Activated CD8-positive, alpha-beta memory T cell treated with anti-CD3 and anti-CD28 coated beads, Interleukin-2, amount 50 U/mL, for 1 hour (primary cell): Measurements from ENCODE around the gene LRRN4CL.
"Not testable (repeated sequence)": the region's sequence is repeated elsewhere in the genome, so short reads cannot be mapped to it uniquely, and the experiment has no call there.

Experiments
- DNase-seq: peaks from one replicate; pipeline ENCODE4 v3.0.0-alpha.2; 2020; ENCODE audit errors: extremely low read depth

The LRRN4CL gene

DNA sequence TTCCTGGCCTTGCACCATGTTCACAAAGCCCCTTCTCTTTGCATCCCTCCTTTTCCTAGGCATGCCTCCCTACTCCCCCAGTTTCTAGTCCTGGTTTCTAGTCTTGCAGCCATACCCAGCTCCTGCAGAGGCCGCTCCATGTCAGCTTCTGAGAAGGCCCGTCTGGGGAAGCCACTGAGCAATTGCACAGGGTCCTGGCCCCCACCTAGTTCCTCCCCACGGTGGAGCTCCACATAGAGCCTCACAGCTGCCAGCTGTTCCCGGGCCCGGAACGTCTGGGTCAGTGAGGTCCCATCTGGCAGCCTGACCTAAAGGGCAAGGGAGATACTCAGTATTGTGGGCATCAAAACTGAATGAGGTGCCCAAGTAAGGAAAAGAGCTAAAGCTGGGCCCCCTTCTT, 12.6 kb downstream of the LRRN4CL start:
- DNase-seq, result no peak

DNA sequence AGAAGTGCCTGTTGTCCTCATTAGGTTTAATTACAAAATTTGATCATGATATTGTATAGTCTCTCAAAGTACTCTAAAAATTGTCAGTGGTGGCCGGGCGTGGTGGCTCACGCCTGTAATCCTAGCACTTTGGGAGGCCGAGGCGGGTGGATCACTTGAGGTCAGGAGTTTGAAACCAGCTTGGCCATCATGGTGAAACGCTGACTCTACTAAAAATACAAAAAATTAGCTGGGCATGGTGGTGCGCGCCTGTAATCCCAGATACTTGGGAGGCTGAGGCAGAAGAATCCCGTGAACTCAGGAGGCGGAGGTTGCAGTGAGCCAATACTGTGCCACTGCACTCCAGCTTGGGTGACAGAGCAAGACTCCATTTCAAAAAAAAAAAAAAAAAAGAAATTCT, 13.9 kb downstream of the LRRN4CL start:
- not testable (repeated sequence) for DNase-seq

DNA sequence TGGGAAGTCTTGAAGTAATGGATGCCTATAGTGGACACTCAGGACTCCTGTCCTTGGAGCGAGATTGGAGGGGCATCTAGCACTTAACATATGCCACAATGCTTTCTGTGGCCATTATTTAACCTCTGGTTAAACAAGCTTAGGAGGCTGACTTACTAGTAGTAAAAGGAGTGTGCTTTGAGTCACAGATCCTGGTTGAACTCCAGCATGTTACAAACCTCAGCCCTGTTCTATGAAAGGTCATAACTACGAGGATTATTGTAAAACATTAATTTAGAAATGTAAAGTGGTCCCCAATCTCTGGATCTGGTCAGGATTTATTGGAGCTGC, 16.2 kb downstream of the LRRN4CL start:
- DNase-seq, result no peak

DNA sequence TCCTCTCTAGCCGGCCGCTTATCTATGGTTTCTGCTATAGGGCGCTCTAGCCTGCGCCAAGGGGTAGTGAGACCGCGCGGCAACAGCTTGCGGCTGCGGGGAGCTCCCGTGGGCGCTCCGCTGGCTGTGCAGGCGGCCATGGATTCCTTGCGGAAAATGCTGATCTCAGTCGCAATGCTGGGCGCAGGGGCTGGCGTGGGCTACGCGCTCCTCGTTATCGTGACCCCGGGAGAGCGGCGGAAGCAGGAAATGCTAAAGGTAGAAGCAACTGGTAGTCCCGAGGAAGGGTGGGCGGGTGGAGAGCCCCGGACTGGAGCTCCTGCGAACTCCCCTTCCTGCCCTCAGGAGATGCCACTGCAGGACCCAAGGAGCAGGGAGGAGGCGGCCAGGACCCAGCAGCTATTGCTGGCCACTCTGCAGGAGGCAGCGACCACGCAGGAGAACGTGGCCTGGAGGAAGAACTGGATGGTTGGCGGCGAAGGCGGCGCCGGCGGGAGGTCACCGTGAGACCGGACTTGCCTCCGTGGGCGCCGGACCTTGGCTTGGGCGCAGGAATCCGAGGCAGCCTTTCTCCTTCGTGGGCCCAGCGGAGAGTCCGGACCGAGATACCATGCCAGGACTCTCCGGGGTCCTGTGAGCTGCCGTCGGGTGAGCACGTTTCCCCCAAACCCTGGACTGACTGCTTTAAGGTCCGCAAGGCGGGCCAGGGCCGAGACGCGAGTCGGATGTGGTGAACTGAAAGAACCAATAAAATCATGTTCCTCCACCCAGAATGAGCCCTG, 17.5 kb downstream of the LRRN4CL start, which contains the start of the genes LBHD1 and UQCC3:
TSS of gene LBHD1 (minus strand) at position 660 of the 782 bp plus-strand sequence. CDS start 2,236 bp downstream, outside the sequence.
TSS of gene UQCC3 (plus strand) at position 66 of the 782 bp plus-strand sequence. CDS start at position 139, 73 bp downstream.
- DNase-seq, result no peak

DNA sequence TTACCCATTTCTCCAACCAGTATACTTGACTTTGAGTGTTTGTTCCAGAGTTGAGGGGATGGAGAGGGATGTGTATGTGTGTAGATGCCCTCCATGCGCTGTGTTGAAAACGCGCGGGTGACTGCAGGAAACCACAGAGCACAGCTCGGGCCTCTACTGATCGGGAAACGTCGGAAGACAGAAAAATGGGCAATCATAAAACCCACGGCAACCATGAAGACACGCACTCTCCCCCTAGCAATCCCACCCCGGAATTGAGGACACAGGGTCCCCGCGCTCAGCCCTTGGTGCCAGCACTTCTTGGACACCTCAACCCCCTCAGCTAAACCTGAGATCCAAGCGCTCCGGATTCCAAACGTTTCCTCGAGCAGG, 18.1 kb downstream of the LRRN4CL start:
- DNase-seq, result no peak

DNA sequence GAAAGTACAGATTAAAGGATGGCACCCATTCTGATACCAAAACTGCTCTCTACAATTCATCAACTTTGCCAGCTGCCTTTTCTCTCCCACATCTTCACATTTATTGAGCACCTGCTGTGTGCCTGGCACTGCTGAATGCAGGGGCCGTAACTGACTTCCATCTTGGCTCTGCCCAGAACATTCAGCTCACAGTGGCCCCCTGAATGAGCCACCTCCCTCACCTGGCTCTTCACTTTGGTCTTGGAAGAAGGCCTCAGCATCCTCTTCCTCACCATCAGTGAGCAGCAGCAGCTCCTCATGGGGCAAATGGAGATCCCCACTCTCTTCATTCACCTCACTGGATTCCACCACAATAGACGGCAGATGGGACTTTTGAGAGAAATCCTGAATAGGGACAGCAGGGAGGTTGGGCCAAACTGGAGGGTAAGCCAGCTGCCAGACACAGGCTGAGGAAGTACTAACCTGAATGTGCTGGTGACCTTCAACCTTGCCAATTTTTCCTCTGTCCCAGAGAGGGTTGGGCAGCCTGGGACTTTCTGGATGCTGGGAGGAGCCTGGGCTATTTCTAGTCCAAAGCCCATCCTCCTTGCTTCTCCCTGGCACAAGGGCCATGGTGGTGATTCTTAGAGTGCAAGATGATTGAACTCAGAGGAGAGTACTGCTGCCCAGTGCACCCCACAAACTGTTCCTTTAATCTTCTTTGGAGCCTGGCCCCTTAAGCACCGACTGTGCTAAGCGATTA, 19.7 kb downstream of the LRRN4CL start:
- no peak for DNase-seq

DNA sequence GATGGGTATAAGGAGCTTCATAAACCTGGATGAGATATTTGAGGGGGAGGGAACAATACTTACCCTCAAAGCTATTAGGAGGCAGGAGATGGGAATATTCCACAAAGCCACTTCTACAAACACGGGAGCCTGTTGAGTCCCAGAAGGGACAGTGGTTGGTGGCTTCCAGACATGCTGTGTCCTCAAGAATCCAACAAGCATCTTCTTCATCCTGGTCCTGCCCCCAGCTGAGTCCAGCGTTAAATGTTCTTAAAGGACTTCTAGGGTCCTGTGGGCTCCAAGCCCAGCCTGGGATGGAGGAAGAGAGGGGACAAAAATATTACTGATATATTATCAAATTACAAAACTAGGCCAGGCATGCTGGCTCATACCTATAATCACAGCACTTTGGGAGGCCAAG, 21.9 kb downstream of the LRRN4CL start:
- DNase-seq, result no peak

DNA sequence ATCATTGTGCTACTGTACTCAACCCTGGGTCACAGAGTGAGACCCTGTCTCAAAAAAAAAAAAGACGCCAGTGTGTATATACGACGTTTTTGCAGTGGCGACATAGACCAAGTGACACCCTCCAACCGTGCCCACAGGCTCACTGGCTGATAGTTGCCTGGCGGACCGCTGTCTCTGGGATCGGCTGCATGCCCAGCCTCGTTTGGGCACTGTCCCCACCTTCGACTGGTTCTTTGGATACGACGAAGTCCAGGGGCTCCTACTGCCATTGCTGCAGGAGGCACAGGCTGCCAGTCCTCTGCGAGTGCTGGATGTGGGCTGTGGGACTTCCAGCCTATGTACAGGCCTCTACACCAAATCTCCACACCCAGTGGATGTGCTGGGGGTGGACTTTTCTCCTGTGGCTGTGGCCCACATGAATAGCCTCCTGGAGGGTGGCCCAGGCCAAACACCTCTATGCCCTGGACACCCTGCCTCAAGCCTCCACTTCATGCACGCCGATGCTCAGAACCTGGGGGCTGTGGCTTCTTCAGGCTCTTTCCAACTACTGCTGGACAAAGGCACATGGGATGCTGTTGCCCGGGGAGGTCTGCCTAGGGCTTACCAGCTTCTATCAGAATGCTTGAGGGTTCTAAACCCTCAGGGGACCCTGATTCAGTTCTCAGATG, 22.9 kb downstream of the LRRN4CL start:
- no peak for DNase-seq

DNA sequence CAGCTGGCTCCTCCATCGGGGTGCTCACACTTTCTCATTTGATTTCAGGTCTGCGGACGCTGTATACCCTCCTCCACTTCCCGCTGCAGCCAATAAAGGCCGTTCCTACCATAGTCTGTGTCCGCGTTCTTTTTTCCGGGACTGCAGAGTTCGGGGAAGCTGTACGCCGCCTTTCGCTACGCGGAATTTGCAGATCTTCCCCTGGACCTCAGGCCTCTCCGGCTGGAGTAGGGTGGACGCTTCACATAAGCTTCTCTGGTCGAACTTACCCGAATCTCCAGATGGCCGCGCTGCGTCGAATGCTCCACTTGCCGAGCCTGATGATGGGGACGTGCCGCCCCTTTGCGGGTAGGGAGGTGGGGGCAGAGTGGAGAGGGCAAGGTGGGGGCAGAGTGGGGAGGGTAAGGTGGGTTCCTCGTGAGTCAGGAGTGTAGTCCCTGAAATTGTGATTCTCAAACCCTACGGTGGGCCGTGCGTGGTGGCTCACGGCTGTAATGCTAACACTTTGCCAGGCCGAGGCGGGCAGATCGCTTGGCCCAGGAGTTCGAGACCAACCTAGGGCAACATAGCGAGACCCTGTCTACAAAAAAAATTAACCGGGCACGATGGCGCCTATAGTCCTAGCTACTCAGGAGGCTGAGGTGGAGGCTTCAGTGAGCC, 23.6 kb downstream of the LRRN4CL start:
- DNase-seq, result no peak

DNA sequence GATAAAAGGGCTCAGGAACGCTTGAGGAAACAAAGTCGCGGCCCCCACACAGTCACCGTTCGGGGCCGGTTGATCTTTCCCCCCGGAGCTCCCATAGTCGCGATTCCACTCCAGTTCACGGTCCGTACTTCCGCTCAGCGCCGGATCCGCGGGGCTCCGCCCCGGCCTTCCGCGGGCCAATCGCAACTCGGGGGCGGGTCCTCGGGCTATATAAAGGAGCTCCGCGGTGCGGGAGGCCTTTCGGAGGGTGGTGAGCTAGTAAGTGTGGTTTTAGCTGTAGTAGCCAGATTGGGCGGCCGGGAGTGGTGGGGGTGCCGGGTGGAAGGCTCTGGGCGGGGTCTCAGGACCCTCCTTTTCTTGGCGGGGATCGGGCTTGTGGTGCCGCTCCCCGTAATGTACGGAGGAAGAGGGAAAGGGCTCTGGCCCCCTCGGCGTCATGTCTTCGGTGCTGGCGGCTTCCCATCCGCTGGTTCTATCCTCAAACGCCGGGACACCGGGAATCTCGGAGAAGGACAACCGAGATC, 24.2 kb downstream of the LRRN4CL start, which contains the start of the genes C11orf98 and CSKMT:
TSS of gene C11orf98 (minus strand) at position 136 of the 524 bp plus-strand sequence. CDS start at position 95, 41 bp downstream.
TSS of gene CSKMT (plus strand) at position 238 of the 524 bp plus-strand sequence. CDS start 568 bp downstream, outside the sequence.
- DNase-seq, result peak; percentile 87

DNA sequence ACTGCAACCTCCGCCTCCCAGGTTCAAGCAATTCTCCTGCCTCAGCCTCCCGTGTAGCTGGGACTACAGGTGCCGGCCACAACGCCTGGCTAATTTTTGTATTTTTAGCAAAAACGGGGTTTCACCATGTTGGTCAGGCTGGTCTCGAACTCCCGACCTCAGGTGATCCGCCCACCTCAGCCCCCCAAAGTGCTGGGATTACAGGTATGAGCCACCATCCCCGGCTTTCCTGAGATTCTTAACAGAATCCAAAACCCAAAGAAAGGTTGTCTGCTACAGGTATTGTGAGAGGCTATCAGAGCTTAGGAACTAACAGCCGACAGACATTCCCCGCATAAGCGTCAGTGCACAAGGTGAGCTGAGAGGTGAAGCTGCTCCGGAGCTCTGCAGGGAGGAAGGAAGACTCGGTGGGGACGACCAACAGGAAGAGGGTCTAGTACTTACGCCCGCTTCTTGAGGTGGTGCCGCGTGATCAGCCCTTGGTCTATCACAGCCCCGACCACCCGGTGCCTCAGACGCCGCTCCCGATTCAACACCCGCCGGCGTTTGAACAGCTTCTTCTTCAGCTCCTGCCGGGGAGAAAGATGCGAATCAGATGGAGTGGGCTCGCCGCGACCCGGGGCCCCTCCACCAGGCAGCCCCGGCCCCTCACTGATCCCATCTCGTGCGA, 24.8 kb downstream of the LRRN4CL start:
- DNase-seq, result no peak

DNA sequence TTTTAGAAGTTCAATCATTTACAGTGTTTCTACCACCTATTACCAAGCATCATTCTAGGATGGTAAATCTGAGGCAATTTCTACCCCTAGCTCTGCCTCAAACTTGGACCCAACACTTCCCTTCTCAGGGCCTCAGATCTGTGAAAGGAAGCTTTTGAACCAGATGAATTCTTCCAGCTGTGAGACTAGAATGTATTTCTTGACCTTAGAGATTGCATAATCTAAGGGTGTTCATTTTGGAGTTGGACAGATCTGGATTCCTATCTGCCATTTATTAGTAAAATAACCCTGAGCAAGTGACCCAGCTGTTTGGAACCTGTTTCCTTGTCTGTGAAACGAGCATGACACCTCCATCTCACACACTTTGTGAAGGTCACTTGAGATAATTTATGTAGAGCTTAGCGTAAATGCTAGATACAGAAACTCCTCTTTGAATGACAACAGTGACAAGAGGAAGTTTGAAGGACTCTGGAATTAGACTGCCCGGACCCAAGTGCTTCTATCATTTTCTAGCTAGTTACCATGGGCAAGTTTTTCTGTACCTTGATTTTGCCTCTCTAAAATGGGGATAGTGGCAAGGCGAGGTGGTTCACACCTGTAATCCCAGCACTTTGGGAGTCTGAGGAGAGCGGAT, 32.4 kb downstream of the LRRN4CL start:
- DNase-seq, result no peak

DNA sequence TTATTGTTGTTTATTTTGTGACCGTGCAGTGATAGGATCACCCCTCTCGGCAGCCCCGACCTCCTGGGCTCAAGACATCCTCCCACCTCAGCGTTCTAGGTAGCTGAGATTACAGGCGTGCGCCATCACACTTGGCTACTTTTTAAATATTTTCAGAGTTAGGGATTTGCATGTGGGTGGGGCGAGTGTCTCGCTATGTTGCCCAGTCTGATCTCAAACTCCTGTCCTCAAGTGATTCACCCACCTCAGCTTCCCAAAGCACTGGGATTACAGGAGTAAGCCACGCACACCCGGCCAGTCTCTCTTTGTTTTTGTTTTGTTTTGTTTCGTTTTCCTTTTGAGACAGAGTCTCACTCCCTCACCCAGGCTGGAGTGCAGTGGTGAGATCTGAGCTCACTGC, 35.0 kb downstream of the LRRN4CL start:
- DNase-seq, result no peak

DNA sequence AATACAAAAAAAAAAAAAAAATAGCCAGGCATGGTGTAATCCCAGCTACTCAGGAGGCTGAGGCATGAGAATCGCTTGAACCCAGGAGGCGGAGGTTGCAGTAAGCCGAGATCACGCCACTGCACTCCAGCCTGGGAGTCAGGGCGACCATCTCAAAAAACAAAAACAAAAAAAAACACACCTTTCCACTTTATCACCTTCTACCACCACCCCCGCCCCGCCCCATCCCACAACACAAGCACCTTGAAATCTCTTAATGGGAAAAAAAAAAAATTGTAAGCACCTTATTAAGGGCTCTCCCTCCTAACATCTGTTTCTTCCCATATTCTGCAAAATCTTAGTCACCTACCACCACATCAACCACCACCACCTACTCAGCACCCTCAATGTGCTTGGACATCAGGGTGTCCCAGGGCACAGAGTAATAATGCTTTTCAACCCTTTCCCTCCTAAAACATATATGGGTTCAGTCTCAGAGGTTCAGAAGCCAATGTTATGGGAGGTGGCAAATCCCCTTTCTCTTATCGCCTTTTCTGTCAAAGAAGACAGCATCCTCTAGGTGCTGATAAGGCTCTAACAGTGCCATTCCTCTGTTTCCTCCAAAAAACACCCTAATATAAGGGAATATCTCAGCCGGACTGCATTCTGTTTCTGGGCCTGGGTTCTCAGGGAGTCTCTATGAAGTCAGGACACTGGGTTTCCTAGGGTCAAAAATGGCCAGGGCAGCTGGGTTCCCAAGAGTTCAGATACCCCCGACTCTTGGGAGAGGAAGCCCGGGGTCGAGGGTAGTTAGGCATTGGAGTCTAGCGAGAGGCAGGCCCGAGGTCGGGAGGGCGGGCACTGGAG, 36.9 kb downstream of the LRRN4CL start:
- DNase-seq, result no peak

DNA sequence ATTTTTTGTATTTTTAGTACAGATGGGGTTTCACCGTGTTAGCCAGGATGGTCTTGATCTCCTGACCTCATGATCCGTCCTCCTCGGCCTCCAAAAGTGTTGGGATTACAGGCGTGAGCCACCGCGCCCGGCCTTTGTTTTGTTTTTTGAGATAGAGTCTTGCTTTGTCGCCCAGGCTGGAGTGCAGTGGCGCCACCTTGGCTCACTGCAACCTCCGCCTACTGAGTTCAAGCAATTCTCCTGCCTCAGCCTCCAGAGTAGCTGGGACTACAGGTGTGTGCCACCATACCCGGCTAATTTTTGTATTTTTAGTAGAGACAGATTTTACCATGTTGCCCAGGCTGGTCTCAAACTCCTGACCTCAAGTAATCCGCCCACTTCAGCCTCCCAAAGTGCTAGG, 39.0 kb downstream of the LRRN4CL start:
- DNase-seq, result not testable (repeated sequence)

DNA sequence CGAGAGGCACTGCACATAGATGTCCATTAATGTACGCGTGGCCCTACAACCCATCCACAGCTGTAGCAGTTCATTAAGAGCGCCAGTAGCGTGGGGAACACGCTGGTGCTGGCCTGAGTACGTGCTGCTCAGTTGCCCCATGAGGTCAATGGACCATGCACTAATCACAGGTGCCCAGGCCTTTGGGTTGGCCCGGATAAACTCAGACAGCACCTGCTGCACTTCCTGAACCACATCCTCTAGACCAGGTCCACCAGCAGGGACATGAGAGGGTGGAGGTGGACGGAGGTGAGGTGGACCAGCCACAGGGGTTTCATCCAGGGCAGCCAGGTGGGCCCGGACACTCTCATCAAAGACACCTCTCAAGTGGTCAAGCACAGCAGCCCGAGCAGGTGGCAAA, 39.8 kb downstream of the LRRN4CL start:
- no peak for DNase-seq

DNA sequence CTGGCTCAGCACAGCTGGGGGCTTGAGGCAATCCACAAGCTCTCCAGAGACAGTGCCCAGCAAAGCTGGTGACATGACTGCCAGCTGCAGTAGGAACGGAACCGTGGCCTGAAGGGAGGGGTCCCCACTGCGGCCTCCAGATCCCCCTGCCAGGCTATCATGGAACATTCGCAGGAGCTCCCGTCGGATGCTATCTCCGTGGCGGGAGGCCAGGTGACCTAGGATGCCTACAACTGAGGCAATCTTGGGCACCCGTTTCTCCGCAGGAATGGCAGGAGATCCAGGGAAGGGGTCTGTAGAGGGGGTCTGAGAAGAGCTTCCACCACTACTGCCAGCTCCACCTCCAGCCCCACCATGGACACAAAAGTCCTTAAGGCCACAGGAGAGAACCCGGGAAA, 40.4 kb downstream of the LRRN4CL start:
- DNase-seq, result no peak

DNA sequence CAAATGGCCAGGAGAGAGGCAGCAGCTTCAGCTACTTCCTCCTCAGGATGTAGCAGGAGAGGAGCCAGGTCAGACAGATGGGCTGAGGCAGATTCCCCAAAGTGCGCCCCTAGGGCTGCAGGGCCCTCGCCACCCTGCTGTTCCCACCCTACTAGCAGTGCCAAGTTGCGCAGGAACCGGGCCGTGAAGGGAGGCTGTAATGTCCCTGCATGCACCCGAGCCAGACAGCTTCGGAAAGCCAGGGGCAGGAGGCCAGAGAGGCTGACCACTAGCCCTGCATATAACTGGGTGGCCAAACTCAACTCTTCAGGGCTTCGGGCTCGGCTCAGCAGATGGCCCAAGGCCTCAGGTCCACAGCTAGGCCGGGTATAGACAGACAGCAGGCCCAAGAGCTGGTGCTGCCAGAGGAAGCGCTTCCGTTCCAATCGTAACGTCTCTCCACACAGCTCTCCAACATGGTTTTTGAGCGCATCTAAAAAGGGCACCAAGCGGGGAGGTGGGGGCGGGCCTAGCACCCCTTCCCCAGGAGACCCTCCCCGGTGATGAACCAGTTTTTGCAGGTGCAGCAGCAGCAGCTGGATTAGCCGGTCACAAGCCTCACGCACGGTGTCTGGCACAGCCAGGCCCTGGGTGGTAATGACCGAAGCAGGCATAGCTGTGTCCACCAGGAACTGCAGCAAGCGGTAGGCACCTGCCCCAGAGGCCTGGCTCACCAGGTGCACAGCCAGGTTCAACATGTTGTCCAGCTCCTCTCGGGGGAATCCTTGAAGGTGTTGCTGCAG, 41.0 kb downstream of the LRRN4CL start:
- DNase-seq, result no peak

DNA sequence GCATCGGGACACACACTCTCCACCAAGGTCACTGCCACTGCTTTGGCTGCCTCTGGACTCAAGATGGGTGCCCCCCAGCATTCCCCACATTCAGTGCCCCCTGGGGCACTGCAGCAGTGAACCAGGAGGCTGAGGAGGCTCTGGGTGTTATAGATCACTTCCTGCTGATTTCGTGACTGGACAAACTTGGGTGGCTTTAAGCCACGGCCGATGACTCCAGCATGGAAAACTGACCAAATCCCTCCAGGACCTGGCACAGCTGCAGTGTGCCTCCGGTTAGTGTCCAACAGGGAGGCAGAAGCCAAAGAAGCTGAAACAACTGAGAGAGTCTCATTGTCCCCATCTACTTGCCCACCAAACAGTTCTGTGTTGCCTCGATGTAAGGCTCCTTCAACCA, 41.7 kb downstream of the LRRN4CL start:
- no peak for DNase-seq
